Aorta (tissue), 5 donors: Measurements from ENCODE around the gene MSI2. TPM values are rescaled to one million over a fixed set of nuclear protein-coding genes. Genes with fewer than 3 reads are reported as not detected.

Source experiments
- ATAC-seq: fragments of 200-7000 bp; cut with Tn5 transposase; one replicate; pipeline ENCODE4 v1.9.1; 2022; ENCODE audit warnings: moderate library complexity; ENCODE audit not compliant: low FRiP score
- DNase-seq, 2 donors: peaks; one replicate each; pipeline ENCODE4 v3.0.0-alpha.2; 2020
- H3K27ac ChIP-seq, 2 donors: one replicate each; pipeline ENCODE4 v1.5.1; 2013; ENCODE audit warnings: low read length in 2 of 2, mild to moderate bottlenecking in 2 of 2, moderate library complexity in 2 of 2, control low read depth in 1 of 2, inconsistent platforms in 1 of 2, low read depth in 1 of 2
- H3K27me3 ChIP-seq, 2 donors: one replicate each; pipeline ENCODE4 v1.6.1; 2013; ENCODE audit warnings: control low read depth in 1 of 2, low read length in 1 of 2, mild to moderate bottlenecking in 1 of 2, moderate library complexity in 1 of 2; ENCODE audit not compliant: insufficient read depth in 2 of 2, control insufficient read depth in 1 of 2
- H3K36me3 ChIP-seq, 2 donors: one replicate each; pipeline ENCODE4 v1.6.1; 2013; ENCODE audit warnings: control low read depth in 1 of 2, low read length in 1 of 2, mild to moderate bottlenecking in 1 of 2; ENCODE audit not compliant: insufficient read depth in 2 of 2, control insufficient read depth in 1 of 2
- H3K4me1 ChIP-seq, 2 donors: one replicate each; pipeline ENCODE4 v1.6.1; 2013; ENCODE audit warnings: low read length in 2 of 2, control low read depth in 1 of 2, mild to moderate bottlenecking in 1 of 2, moderate library complexity in 1 of 2; ENCODE audit not compliant: insufficient read depth in 2 of 2, control insufficient read depth in 1 of 2
- H3K4me3 ChIP-seq, 2 donors: one replicate each; pipeline ENCODE4 v1.5.1; 2013; ENCODE audit warnings: low read length in 2 of 2, control low read depth in 1 of 2, mild to moderate bottlenecking in 1 of 2
- H3K9me3 ChIP-seq: one replicate; pipeline ENCODE4 v1.6.1; 2013; ENCODE audit warnings: mild to moderate bottlenecking, low read length; ENCODE audit not compliant: control insufficient read depth
- WGBS, 2 donors: extraction: QIAGEN DNeasy Blood & Tissue Kit; methylation state at CpG; one replicate each; pipeline ENCODE4 v1.1.7; 2013; 5-methylcytosine and 5-hydroxymethylcytosine counted together
- intact Hi-C, 2 donors: fragments of 100-400 bp; cut with DNase I; formaldehyde crosslinking; loops; one replicate each; pipeline versions ENCODE4 v1.14.2 to v1.15.0; 2022
- polyA plus RNA-seq, 2 donors: library from polyadenylated mRNA; stranded (reverse); fragments of 200-250 nt; gene quantifications; one replicate each; pipeline ENCODE4 v1.2.3, GENCODE V29; 2013
- total RNA-seq, 2 donors: library from RNA; stranded (reverse); fragmentation: NEBNext Ultra II Directional; extraction: Animal tissue kit (Norgen Biotek cat#: 25700); gene quantifications; one replicate each; pipeline ENCODE4 v1.2.1, GENCODE V29; 2021
- donor health status: healthy with polysubstance abuse.
- donor health status: Bipolar disorder and iron deficiency.
- donor health status: DM: no; HTN: no; CAD: no.
- donor health status: DM: no; HTN: no; CAD: no.
- donor health status: DM: yes; HTN: yes; CAD: no.

The MSI2 gene
- total and polyA plus RNA-seq, 4 donors, result 9.3 to 48.2 (median 29.1) TPM

DNA sequence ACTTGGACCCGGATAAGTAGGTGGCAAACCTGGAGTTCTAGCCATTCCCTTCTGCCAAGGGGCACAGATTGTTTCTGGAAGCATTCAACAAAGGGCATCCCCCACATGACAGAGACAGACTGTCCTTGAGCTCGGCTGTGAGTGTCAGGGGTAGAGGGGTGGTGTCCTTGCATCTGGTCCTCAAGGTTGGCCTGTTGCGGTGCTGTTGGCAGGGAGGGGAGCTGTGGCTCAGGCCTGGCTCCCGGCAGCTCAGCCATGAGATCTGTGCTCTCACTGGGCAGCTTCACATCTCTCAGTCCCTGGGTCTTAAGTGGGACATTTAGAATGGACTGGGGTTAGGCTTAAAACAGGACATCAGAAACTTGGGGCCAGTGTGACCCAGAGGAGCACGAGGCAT, 468.4 kb downstream of the MSI2 start:
- Histone ChIP-seq H3K27me3 (no peaks in the 10 kb centered on the region), H3K9me3 (no peaks in the 10 kb centered on the region), H3K27ac (no peak overlapping the region), H3K36me3 (no peaks in the 10 kb centered on the region), H3K4me3 (no peak overlapping the region), H3K4me1 (no peaks in the 10 kb centered on the region)
- DNase-seq (no peak), ATAC-seq (no peak)
- intact Hi-C loops, result no loop called here
- 94 to 95% methylated on average over 5 of the region's 5 CpGs for WGBS, 2 donors

DNA sequence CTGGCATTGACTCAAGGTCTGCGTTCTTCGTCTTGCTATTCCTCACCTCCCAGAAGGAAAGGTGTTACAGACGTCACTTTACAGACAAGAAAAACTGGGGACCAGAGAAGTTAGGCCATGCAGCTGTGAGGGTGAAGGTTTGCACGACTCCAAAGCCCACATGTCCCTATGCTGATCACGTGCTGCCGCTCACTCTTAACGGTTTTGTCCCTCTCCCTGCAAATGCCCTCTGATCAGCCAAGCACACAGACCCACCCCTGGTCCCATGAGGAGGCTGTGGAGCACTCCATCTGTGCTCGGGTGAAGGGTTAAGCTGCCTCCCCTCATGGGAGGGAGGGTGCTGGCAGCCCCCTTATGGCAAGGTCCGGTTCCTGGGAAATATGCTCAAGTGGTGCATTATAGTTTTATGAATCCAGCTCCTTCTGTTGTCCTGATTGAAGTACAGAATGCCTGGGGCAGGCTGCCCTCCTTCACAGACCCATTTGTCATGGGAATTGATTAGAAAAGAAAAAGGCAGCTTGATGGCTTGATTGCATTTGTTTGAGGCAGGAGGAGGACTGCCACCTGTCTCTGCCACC, 470.0 kb downstream of the MSI2 start:
- Histone ChIP-seq H3K36me3 (no peaks in the 10 kb centered on the region), H3K4me3 (no peak overlapping the region), H3K4me1 (no peaks in the 10 kb centered on the region), H3K27ac (no peak overlapping the region), H3K27me3 (no peaks in the 10 kb centered on the region), H3K9me3 (no peaks in the 10 kb centered on the region)
- intact Hi-C loops, result no loop called here
- ATAC-seq, result no peak
- 71 to 73% methylated on average over 9 of the region's 9 CpGs for WGBS, 2 donors
- DNase-seq, result no peak

DNA sequence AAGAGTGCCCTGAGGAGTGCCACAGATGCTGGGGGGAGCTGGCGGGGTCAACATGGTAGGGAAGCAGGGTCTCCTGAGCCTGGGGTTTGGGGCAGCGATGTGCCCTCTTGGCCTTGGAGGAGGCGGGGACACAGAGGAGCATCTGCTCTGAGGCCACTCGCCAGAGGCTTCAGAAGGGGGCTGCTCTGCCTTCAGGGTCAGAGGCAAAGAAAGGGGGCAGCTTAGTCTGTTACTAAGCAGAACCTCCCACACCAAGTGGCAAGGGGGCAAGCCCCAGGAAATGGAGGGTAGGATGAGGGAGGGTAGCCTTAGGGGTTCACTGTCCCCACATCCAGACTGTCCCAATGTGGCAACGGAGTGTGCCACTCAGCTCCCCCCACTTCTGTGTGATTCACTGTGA, 470.5 kb downstream of the MSI2 start:
- no peaks in the 10 kb centered on the region for H3K36me3 ChIP-seq
- DNase-seq (no peak), ATAC-seq (no peak)
- H3K9me3 ChIP-seq, result no peaks in the 10 kb centered on the region
- H3K4me3 ChIP-seq, result no peak overlapping the region
- no peaks in the 10 kb centered on the region for H3K4me1 ChIP-seq
- WGBS, 2 donors, result 78 to 80% methylated on average over 5 of the region's 5 CpGs
- H3K27ac ChIP-seq, result no peak overlapping the region
- intact Hi-C loops, result no loop called here
- H3K27me3 ChIP-seq, result no peaks in the 10 kb centered on the region

DNA sequence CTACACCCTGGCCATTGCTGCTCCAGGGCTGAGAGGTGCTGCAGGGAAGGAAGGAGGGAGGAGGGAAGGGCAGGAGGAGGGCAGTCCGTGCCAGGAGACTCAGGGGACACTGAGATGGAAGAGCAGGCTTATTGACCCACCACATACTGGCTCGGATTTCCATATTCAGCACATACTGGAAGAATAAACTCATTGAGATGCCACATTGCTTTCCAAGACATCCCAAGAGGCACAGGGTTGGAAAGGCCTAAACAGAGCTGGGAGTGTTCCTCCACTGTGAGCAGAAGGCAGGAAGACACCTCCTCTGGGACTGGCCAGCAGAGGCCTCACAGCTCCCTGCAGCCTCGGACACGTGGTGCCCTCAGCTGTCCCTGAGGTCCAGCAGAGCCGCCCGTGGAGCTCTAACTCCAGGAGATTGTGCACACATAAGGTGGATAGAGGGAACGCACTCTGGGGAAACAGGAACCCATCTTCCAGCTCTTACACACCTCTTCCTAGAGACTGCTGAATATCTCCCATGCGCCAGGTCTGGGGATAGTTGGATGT, 471.4 kb downstream of the MSI2 start:
- no peaks in the 10 kb centered on the region for H3K27me3 ChIP-seq
- DNase-seq, result no peak
- ATAC-seq, result no peak
- intact Hi-C loops, result no loop called here
- H3K9me3 ChIP-seq, result no peaks in the 10 kb centered on the region
- no peaks in the 10 kb centered on the region for H3K36me3 ChIP-seq
- no peak overlapping the region for H3K27ac ChIP-seq
- H3K4me1 ChIP-seq, result no peaks in the 10 kb centered on the region
- 74 to 76% methylated on average over 8 of the region's 8 CpGs for WGBS, 2 donors
- no peak overlapping the region for H3K4me3 ChIP-seq

DNA sequence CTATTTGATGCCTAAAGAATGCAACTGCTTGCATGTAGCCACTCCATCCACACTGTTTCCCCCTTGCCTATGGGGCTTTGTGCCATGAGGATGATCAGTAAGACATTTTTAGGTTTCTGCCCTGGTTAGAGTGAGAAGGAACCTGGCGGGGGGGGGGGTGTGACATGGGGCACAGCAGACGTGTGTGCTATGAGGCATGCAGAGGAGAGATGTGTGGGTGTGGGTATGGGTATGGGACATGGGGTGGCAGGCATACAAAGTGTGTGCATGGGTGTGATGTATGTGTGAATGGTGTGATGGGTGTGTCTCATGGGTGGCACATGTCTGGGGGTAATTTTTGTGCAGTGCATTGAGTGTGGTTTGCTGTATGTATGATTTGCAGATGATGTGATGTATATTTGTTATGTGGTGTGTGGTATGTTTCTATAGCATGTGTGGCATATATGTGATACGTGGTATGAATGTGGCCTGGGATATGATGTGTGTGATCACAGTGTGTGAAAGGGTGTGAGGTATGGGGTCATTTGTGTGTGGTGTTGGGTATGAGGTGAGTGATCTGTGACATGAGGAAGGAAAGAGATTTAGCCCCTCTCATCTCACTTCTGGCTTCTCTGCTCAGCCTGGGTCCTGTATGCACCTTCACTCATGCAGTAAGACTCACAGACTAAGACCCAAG, 473.8 kb downstream of the MSI2 start:
- H3K9me3 ChIP-seq, result no peaks in the 10 kb centered on the region
- no peak for ATAC-seq
- no peaks in the 10 kb centered on the region for H3K4me1 ChIP-seq
- WGBS, 2 donors, result 66 to 74% methylated on average over 3 of the region's 3 CpGs
- no peaks in the 10 kb centered on the region for H3K36me3 ChIP-seq
- no peak overlapping the region for H3K27ac ChIP-seq
- no peaks in the 10 kb centered on the region for H3K27me3 ChIP-seq
- no peak for DNase-seq
- intact Hi-C loops, result no loop called here
- H3K4me3 ChIP-seq, result no peak overlapping the region

DNA sequence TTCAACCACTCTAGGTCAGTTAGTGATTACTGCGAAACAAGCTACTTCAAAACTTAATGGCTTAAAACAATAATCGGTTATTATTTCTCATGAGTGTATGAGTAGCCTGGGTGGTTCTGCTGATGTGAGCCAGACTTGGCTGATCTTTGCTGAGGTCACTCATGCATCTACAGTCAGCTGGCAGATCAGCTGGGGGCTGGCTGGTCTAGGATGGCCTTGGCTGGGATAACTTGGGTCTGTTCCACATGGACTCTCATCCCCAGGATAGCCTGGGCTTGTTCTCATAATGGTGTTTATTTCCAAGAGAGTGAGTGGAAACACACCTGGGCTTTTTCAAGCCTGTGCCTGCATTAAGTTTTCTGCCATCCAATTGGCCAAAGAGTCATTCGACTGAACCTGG, 475.7 kb downstream of the MSI2 start:
- Histone ChIP-seq H3K27ac (no peak overlapping the region), H3K4me3 (no peak overlapping the region), H3K36me3 (no peaks in the 10 kb centered on the region), H3K4me1 (no peaks in the 10 kb centered on the region), H3K9me3 (no peaks in the 10 kb centered on the region), H3K27me3 (no peaks in the 10 kb centered on the region)
- DNase-seq (no peak), ATAC-seq (no peak)
- WGBS, 2 donors, result 83% methylated on average over 3 of the region's 3 CpGs
- intact Hi-C loops, result no loop called here

DNA sequence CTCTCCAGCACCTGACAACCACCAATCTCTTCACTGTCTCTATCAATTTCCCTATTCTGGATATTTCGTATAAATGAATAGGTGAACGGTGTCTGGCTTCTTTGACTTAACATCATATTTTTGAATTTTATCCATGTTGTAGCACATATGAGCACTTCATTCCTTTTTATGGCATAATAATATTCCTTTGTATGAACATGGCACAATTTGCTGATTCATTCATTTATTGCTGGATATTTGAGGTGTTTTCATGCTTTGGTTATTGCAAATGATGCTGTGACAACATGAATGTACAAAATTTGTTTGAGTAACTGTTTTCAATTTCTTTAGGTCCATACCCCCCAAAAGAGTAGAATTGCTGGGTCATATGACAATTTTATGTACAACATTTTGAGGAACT, 476.8 kb downstream of the MSI2 start:
- intact Hi-C loops, result no loop called here
- ATAC-seq (no peak), DNase-seq (no peak)
- Histone ChIP-seq H3K27me3 (no peaks in the 10 kb centered on the region), H3K9me3 (no peaks in the 10 kb centered on the region), H3K4me1 (no peaks in the 10 kb centered on the region), H3K36me3 (no peaks in the 10 kb centered on the region), H3K27ac (no peak overlapping the region), H3K4me3 (no peak overlapping the region)
- 95 to 96% methylated on average over 2 of the region's 2 CpGs for WGBS, 2 donors
